ENCODE measurements around the gene FZD2.
A peak's percentile ranks its signal among the peaks of the same experiment; 100 is the strongest.

FZD2 gene

DNA sequence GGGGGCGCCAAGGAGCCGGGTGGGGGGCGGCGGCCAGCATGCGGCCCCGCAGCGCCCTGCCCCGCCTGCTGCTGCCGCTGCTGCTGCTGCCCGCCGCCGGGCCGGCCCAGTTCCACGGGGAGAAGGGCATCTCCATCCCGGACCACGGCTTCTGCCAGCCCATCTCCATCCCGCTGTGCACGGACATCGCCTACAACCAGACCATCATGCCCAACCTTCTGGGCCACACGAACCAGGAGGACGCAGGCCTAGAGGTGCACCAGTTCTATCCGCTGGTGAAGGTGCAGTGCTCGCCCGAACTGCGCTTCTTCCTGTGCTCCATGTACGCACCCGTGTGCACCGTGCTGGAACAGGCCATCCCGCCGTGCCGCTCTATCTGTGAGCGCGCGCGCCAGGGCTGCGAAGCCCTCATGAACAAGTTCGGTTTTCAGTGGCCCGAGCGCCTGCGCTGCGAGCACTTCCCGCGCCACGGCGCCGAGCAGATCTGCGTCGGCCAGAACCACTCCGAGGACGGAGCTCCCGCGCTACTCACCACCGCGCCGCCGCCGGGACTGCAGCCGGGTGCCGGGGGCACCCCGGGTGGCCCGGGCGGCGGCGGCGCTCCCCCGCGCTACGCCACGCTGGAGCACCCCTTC, 484 bp downstream of the FZD2 start:
- Histone ChIP-seq H3K9me3 (no peaks in the 10 kb centered on the region), H3K4me1 (peaks cover 0 to 37% (median 22%) of the 10 kb centered on the region in 4 donors), H3K27me3 (no peaks in the 10 kb centered on the region), H3K27ac (peak overlapping the region; percentile 85), H3K36me3 (no peaks in the 10 kb centered on the region), H3K4me3 (peak overlapping the region; percentile 57 to 62)
- intact Hi-C loops (cut with DNase I; ENCODE audit: low total_unique reads), result no loop called here
- peak; percentile 61 to 69 for DNase-seq
- TF ChIP-seq, protein P1, sequence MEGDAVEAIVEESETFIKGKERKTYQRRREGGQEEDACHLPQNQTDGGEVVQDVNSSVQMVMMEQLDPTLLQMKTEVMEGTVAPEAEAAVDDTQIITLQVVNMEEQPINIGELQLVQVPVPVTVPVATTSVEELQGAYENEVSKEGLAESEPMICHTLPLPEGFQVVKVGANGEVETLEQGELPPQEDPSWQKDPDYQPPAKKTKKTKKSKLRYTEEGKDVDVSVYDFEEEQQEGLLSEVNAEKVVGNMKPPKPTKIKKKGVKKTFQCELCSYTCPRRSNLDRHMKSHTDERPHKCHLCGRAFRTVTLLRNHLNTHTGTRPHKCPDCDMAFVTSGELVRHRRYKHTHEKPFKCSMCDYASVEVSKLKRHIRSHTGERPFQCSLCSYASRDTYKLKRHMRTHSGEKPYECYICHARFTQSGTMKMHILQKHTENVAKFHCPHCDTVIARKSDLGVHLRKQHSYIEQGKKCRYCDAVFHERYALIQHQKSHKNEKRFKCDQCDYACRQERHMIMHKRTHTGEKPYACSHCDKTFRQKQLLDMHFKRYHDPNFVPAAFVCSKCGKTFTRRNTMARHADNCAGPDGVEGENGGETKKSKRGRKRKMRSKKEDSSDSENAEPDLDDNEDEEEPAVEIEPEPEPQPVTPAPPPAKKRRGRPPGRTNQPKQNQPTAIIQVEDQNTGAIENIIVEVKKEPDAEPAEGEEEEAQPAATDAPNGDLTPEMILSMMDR (IDR thresholded peaks at IDR 0.05), result no peak

DNA sequence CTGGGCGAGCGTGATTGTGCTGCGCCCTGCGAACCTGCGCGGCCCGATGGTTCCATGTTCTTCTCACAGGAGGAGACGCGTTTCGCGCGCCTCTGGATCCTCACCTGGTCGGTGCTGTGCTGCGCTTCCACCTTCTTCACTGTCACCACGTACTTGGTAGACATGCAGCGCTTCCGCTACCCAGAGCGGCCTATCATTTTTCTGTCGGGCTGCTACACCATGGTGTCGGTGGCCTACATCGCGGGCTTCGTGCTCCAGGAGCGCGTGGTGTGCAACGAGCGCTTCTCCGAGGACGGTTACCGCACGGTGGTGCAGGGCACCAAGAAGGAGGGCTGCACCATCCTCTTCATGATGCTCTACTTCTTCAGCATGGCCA, 1.0 kb downstream of the FZD2 start:
- Histone ChIP-seq H3K27ac (peak overlapping the region; percentile 85), H3K9me3 (no peaks in the 10 kb centered on the region), H3K4me1 (peaks cover 0 to 37% (median 22%) of the 10 kb centered on the region in 4 donors), H3K36me3 (no peaks in the 10 kb centered on the region), H3K4me3 (peak overlapping the region; percentile 57 to 62), H3K27me3 (no peaks in the 10 kb centered on the region)
- TF ChIP-seq, protein P1 (IDR thresholded peaks at IDR 0.05), result no peak
- DNase-seq, result no peak
- intact Hi-C loops (cut with DNase I; ENCODE audit: low total_unique reads), result no loop called here

DNA sequence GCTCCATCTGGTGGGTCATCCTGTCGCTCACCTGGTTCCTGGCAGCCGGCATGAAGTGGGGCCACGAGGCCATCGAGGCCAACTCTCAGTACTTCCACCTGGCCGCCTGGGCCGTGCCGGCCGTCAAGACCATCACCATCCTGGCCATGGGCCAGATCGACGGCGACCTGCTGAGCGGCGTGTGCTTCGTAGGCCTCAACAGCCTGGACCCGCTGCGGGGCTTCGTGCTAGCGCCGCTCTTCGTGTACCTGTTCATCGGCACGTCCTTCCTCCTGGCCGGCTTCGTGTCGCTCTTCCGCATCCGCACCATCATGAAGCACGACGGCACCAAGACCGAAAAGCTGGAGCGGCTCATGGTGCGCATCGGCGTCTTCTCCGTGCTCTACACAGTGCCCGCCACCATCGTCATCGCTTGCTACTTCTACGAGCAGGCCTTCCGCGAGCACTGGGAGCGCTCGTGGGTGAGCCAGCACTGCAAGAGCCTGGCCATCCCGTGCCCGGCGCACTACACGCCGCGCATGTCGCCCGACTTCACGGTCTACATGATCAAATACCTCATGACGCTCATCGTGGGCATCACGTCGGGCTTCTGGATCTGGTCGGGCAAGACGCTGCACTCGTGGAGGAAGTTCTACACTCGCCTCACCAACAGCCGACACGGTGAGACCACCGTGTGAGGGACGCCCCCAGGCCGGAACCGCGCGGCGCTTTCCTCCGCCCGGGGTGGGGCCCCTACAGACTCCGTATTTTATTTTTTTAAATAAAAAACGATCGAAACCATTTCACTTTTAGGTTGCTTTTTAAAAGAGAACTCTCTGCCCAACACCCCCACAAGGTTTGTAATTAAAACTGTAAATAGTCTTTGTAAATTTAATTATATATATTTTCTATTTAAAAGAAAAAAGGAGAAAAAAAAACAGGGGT, 1.7 kb downstream of the FZD2 start:
- DNase-seq, result peak in 1 of 2 donors; percentile 77
- H3K4me1 ChIP-seq, result peaks cover 0 to 37% (median 22%) of the 10 kb centered on the region in 4 donors
- TF ChIP-seq, protein P1 (IDR thresholded peaks at IDR 0.05), result no peak
- H3K27ac ChIP-seq, result peak overlapping the region; percentile 56 to 66
- intact Hi-C loops (cut with DNase I; ENCODE audit: low total_unique reads), result no loop called here
- no peaks in the 10 kb centered on the region for H3K9me3 ChIP-seq
- no peaks in the 10 kb centered on the region for H3K27me3 ChIP-seq
- H3K4me3 ChIP-seq, result peak overlapping the region; percentile 57 to 62
- no peaks in the 10 kb centered on the region for H3K36me3 ChIP-seq

DNA sequence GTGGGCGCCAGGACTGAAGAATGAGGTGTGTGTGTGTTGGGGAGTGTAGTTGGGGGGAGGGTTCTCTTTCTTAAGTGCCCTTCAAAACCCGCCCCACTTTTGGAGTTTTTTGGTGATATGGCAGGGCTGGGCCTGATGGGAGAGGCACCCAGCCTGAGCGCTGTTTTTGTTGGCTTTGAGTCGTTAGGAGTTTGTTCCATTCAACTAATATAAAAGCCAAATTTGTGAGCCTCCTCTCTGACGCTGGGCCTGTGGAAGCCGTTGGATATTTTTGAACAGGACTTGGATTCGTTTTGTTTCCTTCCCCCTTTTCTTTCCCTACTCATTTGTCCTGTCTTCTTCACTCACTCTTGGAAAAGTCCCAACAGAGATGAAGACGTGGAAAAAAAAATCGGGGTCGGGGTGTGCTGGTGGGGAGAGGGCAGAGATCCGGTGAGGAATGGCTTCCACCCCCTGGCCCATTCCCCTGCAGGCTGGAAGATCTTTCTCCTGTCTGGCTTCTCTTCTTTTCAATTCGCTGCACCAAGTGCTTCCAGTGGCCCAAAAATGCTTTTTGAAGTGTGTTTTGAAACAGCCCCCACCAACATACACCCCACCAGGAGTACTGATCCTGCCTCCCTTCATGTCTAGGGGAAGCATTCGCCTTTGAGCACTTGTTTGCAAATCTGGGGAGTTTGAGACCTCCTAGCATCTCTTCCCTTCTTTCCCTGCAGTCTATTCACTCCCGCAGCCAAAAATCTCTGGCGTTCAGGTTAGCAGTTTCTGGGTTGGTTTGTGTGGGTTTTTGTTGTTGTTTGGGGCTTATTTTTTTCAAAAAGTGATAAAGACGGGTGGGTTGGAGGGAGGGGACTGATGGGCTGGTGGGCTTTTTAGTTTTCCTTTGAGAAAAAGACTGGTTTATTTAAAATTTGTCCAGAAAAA, 2.6 kb downstream of the FZD2 start:
- TF ChIP-seq, protein P1 (IDR thresholded peaks at IDR 0.05), result no peak
- intact Hi-C loops (cut with DNase I; ENCODE audit: low total_unique reads), result no loop called here
- no peaks in the 10 kb centered on the region for H3K27me3 ChIP-seq
- peak overlapping the region; percentile 57 to 62 for H3K4me3 ChIP-seq
- DNase-seq, result peak in 1 of 2 donors; percentile 78
- peak overlapping the region; percentile 56 to 66 for H3K27ac ChIP-seq
- no peaks in the 10 kb centered on the region for H3K36me3 ChIP-seq
- peaks cover 0 to 37% (median 22%) of the 10 kb centered on the region in 4 donors for H3K4me1 ChIP-seq
- H3K9me3 ChIP-seq, result no peaks in the 10 kb centered on the region

DNA sequence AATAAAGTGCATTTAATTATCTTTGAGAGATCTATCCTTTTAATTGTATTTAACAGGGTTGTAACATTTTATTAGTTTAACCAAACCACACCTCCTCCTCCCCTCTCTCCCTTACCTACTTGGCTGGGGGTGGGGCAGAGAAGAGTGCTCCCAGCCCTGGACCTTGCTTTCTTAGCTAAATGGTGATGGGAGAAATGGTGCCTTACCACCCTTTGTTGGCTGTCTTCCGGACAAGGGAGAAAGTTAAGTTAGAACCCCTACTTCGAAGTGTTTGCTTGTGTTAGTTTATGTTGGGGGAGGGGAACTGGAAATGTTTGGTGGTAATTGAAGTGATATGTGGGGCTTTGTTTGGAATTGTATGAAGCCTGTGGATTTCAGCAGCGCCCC, 3.9 kb downstream of the FZD2 start:
- no peaks in the 10 kb centered on the region for H3K27me3 ChIP-seq

More for the DNA sequence above, 3.9 kb downstream of the FZD2 start:
- H3K36me3 ChIP-seq, result no peaks in the 10 kb centered on the region
- intact Hi-C loops (cut with DNase I; ENCODE audit: low total_unique reads), result no loop called here
- H3K9me3 ChIP-seq, result peaks cover 0 to 10% (median 8%) of the 10 kb centered on the region in 3 donors
- TF ChIP-seq, protein P1 (IDR thresholded peaks at IDR 0.05), result no peak
- H3K4me1 ChIP-seq, result peaks cover 0 to 33% (median 20%) of the 10 kb centered on the region in 4 donors
- H3K27ac ChIP-seq, result no peak overlapping the region
- no peak overlapping the region for H3K4me3 ChIP-seq
- no peak for DNase-seq

All from tibial artery (tissue), 4 donors.